Colon (tissue), 2 donors: ENCODE data around the gene PCNP.
"Not testable (repeated sequence)": the region's sequence is repeated elsewhere in the genome, so short reads cannot be mapped to it uniquely, and the experiment has no call there.

Experiments
- FAIRE-seq: peaks from 2 replicates; lab custom pipeline; 2012; peaks lifted over from hg19 to GRCh38; lab: Jason Lieb, UNC
- donor health status: control.
- donor health status: control.

The PCNP gene

GRCh38 chr3:101573449-101574387, at the start of gene PCNP:
Gene PCNP, plus strand, starts transcription at chr3:101574180. Its CDS starts 36 bp downstream, at chr3:101574216.
- FAIRE-seq: peak; percentile 53

- no peak for FAIRE-seq
Observed at GRCh38 chr3:101527441-101527840, 46.5 kb upstream of the PCNP start.

DNA sequence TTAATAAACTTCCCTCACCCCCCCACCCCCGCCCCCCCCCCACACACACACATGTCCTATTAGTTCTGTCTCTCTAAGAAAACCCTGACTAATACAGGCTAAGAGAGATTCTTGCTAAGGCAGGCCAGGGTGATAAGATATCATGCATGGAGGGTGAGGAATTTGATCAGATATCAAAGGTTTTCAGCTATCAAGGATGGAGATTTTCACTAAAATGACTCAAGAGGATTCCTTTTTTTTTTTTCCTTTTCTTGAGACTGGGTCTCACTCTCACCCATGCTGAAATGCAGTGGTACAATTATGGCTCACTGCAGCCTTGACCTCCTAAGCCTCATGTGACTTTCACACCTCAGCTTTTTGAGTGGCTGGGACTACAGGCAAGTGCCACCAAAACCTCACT, 46.1 kb upstream of the PCNP start:
- FAIRE-seq: no peak

DNA sequence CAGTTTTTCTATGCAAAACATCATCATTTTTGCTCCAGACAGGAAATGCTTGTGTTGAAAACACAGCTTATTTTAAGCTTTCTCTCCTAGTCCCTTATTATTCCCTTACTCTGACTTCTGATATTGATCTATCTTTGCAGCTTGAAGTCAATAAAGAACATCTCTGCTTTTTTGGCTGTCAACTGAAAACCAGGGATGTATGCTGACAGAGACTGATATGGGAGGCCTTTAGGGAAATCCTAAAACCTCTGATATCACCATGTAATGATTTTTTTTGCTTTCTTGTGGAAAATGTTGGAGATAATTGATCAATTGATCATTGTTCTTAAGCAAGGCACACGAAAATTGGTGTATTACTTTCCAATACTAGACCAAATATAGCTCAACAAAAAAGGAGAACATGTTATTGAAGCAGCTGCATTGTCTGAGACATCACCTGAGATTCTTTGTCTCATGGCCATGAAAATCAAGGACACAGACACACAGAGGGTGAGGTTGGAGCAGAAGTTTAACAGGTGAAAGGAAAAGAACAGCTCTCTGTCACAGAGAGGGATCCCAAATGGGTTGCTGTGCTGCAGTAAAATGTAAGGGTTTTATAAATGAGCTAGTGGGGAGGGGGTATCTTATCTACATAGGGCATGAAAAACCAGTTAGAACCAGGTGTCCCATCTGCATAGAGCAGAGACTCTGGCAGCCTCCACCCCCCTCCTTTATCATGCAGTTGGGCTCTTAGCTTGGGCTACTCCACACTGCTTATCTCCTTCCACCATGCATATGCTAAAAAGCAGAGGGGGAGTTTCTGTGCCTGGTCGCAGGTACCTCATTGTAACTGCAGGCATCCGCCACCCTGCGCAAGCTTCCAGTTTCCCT, 43.9 kb upstream of the PCNP start:
- FAIRE-seq: no peak

DNA sequence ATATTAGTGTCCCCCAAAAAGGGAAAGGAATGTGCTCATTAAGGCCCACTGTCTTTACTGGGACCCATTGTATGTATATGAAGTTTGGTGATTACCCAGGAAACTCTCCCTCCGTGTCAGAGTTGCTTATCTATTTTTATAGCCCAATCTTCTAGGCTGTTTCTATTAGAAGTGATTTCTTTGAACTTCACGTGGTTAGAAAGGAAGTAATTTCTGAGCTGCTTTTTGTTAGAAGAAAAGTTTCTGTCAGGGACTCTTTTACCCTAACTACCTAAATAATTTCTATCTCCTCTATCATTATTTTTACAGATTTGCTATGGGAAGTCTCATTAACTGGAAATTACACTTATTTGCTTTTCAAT, 43.3 kb upstream of the PCNP start:
- FAIRE-seq: no peak

GRCh38 chr3:101531473-101532086, 42.4 kb upstream of the PCNP start:
- FAIRE-seq: no peak

DNA sequence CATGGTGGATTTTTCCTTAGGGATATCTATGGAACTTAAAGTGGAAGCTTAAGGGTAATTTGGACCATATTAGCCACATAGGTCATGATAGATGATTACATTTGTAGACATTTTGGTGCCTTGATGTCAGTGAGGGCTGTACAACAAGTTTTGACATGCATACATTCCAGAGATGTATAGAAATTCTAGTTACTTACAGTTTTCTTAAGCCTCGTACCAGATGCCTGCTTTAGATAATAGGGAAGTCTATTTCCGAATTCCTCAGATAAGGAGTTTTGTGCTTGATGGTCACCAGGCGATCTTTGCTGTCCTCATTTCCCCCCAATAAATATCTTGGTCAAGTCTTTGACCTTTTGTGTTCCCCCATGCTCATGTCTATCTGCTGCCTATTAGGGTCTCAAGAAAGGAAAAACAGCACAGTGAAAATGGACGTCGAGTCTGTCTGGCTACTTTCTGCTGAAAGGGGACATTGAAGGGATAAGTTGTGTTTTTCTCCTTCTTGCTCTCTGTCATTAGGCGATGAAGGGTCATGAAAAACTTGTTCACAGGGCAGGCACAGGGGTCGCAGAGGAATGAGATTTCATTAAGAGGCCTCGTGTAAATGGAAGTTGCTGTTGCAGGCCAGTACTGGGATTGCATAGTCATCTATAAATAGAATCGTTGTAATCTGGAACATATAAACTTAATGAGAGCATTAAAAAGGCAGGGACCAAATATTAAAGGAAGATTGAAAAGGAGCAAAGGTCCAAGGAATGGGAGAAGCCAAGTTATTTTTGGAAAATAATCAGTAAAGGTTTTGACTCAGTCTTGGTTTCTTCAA, 41.0 kb upstream of the PCNP start:
- FAIRE-seq: no peak

DNA sequence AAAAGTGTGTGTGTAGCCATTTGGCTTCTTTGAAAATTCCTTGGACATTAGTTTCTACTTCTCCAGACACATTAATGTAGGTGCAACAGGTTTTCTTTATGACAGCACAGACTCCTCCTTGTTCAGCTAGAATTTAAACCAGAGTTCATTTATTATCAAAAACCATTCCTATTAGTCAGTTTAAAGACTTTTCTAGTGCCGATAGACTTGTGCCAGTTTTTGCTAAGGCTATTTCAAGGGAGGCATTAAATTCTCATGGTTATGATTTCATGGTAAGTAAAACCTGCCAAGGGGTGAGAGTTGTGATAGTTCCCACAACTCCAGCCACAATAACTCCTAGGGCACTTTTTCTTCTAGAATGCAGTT, 40.4 kb upstream of the PCNP start:
- no peak for FAIRE-seq

DNA sequence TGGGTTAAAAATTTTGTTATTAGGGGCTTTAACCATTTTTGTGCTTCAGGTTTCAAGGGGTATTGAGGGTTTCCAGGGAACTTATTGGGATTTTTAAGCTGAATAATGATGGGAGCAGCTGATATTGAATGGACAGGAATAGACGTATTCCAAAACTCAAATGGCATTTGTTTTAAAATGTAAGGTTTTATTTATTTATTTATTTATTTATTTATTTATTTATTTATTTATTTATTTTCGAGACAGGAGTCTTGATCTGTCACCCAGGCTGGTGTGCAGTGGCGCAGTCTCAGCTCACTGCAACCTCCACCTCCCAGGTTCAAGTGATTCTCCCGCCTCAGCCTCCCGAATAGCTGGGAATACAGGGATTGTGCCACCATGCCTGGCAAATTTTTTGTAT, 38.8 kb upstream of the PCNP start:
- FAIRE-seq: no peak

- no peak for FAIRE-seq
Observed at GRCh38 chr3:101536266-101536665, 37.7 kb upstream of the PCNP start.

DNA sequence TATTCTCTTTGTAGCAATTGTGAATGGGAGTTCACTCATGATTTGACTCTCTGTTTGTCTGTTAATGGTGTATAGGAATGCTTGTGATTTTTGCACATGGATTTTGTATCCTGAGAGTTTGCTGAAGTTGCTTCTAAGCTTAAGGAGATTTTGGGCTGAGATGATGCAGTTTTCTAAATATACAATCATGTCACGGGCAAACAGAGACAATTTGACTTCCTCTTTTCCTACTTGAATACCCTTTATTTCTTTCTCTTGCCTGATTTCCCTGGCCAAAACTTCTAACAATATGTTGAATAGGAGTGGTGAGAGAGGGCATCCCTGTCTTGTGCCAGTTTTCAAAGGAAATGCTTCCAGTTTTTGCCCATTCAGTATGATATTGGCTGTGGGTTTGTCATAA, 37.0 kb upstream of the PCNP start:
- FAIRE-seq: not testable (repeated sequence)

DNA sequence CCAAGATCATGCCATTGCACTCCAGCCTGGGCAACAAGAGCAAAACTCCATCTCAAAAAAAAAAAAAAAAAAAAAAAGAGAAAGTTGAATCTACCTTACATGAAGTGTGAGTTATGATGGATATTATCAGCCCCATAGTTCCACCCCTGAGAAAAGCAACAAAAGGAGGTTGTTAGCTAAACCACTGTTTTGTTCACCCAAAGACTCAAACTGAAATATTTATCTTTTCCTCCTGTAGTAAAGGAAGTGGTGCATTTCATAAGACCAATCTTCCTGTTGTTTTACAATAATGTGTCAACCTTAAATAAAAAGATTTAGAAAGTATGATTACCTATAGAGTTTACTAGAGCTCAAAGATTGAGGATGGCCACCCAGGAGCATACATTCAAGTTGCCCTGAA, 31.0 kb upstream of the PCNP start:
- FAIRE-seq: no peak

DNA sequence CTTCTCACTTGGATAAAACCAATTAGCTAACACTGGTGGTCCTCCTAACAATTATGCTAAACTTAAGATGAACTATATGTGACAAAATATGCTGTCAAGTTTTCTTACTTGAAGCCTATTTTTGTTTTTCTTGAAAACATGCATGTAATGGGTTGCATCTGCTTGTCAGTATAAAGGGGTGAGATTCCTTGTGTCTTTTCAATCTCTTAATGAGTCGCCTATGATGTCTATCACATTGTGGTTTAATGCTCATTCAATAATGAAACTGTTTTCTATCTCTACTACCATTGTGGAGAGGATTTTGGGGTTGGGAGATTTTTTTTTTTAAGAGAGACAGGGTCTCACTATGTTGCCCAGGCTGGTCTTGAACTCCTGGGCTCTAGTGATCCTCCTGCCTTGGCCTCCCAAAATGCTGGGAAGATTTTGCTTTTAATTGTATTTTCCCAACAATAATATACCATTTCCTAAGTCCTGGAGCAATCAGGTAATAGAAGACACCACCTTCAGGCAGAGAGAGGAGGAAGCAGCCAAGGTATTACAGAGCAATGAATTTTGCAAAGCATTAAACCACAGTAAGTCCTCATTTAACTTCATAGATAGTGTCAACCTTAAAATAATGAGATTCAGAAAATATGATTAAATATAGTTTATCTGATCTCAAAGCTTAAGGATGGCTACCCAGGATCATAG, 29.7 kb upstream of the PCNP start:
- no peak for FAIRE-seq

- no peak for FAIRE-seq
Observed at GRCh38 chr3:101548527-101549105, 25.4 kb upstream of the PCNP start.

DNA sequence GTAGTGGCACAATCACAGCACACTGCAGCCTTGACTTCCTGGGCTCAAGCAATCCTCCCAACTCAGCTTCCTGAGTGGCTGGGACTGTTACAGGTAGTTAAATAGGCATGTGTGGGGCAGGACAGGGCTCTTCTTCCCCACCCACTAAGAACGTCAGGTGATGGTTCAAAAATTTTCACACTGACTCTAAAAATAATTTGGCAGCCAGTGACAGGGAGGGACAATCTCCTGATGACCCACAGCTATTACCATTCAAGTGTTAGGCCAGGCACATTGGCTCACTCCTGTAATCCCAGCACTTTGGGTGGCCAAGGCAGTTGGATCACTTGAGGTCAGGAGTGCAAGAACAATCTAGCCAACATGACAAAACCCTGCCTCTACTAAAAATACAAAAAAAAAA, 24.5 kb upstream of the PCNP start:
- no peak for FAIRE-seq

GRCh38 chr3:101551359-101552081, 22.5 kb upstream of the PCNP start:
- FAIRE-seq: not testable (repeated sequence)

DNA sequence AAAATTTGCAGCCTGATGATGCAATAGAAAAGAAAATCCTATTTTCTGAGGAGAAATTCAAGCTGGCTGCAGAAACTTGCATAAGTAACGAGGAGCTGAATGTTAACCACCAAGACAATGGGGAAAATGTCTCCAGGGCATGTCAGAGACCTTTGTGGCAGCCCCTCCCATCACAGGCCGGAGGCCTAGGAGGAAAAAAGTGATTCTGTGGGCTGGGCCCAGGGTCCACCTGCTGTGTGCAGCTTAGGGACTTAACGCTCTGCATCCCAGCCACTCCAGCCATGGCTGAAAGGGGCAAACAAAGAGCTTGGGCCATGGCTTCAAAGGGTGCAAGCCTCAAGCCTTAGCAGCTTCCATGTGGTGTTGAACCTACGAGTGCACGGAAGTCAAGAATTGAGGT, 20.6 kb upstream of the PCNP start:
- not testable (repeated sequence) for FAIRE-seq

- no peak for FAIRE-seq
Observed at GRCh38 chr3:101556064-101556463, 17.9 kb upstream of the PCNP start.

- no peak for FAIRE-seq
Observed at GRCh38 chr3:101561630-101562328, 12.2 kb upstream of the PCNP start, which contains the start of gene TRMT10C. Gene TRMT10C, plus strand, starts transcription at chr3:101561868. Its CDS starts 2,914 bp downstream, at chr3:101564782.
